Activated CD8-positive, alpha-beta memory T cell treated with anti-CD3 and anti-CD28 coated beads, Interleukin-2, amount 50 U/mL, for 4 hours (primary cell): ENCODE measurements around the gene CDH20.
A peak's percentile ranks its signal among the peaks of the same experiment; 100 is the strongest.

Experiments
- DNase-seq: peaks from one replicate; pipeline ENCODE4 v3.0.0-alpha.2; 2020

CDH20 gene

GRCh38 chr18:61581578-61582201 is 248.5 kb downstream of the CDH20 start:
- DNase-seq = peak; percentile 67

- DNase-seq = no peak
Observed at GRCh38 chr18:61582202-61582710, 249.0 kb downstream of the CDH20 start.

GRCh38 chr18:61583548-61583947 is 250.3 kb downstream of the CDH20 start:
- no peak for DNase-seq

GRCh38 chr18:61587865-61588264 is 254.6 kb downstream of the CDH20 start:
- DNase-seq = no peak

- no peak for DNase-seq
Observed at GRCh38 chr18:61589053-61589723, 256.0 kb downstream of the CDH20 start.

- DNase-seq = no peak
Observed at GRCh38 chr18:61589724-61590065, 256.5 kb downstream of the CDH20 start.

- no peak for DNase-seq
Observed at GRCh38 chr18:61591253-61591652, 258.0 kb downstream of the CDH20 start.

GRCh38 chr18:61595615-61596251 is 262.5 kb downstream of the CDH20 start:
- no peak for DNase-seq

GRCh38 chr18:61596296-61596695 is 263.1 kb downstream of the CDH20 start:
- no peak for DNase-seq

GRCh38 chr18:61597316-61597715 is 264.1 kb downstream of the CDH20 start:
- no peak for DNase-seq

- DNase-seq = no peak
Observed at GRCh38 chr18:61600422-61600821, 267.2 kb downstream of the CDH20 start.

GRCh38 chr18:61602836-61603235 is 269.6 kb downstream of the CDH20 start:
- no peak for DNase-seq
